Measurements from ENCODE around the gene HSPA2.

DNA sequence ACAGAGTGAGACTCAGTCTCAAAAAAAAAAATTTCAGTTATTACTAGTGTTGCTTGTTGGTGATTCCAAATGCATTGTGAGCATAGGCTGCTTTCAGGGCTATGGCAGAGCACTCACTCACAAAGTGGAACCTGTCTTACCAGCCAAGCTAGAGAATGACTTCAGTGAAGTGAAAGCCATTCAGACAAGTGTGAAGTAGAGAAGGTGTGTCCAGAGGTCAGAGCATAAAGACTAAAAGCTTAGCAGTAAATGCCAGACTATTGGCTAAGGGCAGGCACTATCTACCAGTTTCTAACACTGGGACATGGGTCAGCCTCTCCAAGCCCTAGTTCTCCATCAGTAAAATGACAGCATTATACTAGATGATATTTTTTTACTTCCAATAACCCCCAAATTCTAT lies 21.9 kb downstream of the HSPA2 start:
- TF ChIP-seq POLR2AphosphoS5 (IDR thresholded peaks at IDR 0.05; ENCODE audit: low read depth, low read length) (no peak), TAF1 (IDR thresholded peaks at IDR 0.05; ENCODE audit: low read depth, low read length) (no peak), POLR2A (IDR thresholded peaks at IDR 0.05; ENCODE audit: low read depth, low read length) (no peak), POU2F2 (IDR thresholded peaks at IDR 0.05; ENCODE audit: low read depth, low read length) (no peak)
